ACHN (cell line): ENCODE data around the gene SLC30A9.
A peak's percentile ranks its signal among the peaks of the same experiment; 100 is the strongest.

Experiments
- DNase-seq: peaks from one replicate; pipeline ENCODE4 v3.0.0-alpha.2; 2015
- in situ Hi-C: cut with HindIII; loops from 2 replicates; pipeline ENCODE4 v1.10.0; 2017; ENCODE audit warnings: low sequenced_read_pairs, low pct_ligation_motif_present, low pct_unique_long_range_greater_than_20kb

Gene SLC30A9

DNA sequence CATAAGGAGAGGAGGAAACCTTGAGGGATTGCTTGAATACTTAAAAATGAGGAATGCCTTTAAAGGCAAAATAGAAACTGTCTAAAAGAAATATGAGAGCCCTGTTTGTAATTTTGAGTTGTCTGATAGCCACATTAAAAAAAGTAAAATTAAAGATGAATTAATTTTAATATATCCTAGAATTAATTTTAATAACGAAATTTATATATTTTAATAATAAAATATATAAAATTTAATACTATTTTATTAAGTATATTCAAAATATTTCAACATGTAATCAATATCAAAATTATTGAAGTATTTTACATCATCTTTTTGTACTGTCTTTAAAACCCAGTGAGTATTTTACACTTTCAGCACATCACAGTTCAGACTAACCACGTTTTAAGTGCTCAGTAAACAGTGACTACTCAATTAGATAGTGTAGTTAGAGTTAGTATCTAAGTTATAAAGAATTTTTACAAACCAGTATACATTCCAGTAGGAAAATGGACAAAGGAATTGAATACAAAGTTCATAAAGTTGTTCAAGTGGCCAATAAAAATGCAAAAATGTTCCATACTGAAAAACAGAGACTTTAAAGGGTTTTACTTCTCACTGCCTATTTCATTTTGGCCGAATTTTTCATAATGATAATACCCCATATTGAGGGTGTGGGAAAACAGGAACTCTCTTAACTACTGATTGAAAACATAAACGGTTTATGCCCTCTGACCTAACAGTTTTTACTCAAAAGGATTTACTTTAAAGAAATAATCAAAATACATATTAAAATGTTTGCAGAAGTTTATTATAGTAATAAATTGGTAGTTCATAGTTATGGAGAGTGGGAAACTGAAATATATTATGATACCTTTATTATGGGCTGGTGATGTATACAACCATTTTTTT lies 2.9 kb downstream of the SLC30A9 start:
- in situ Hi-C loops = no loop called here
- no peak for DNase-seq

- no peak for DNase-seq
- in situ Hi-C loops = no loop called here
Measured at GRCh38 chr4:41994461-41994985, 4.2 kb downstream of the SLC30A9 start.

- DNase-seq = no peak
- in situ Hi-C loops = no loop called here
Measured at GRCh38 chr4:41998019-41998418, 7.7 kb downstream of the SLC30A9 start.

DNA sequence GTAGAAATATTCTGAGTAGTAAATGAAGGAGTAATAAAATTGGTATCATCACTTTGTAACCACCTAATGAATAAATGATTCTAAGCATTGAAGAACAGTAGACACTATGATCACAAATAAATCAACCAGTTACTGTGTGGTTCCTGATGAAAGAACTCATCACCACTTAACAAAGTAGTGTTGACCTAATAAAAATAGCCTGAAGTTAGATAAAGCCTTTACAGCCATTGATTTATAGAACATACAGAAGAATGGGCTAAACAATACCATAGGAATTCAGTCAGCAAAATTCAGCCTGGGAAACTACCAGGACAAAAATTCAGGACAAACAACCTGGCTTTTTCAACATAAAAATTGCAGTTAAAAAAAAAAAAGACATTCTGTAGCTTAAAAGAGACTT lies 9.0 kb downstream of the SLC30A9 start:
- in situ Hi-C loops = no loop called here
- DNase-seq = no peak

GRCh38 chr4:42008011-42008786 lies 17.9 kb downstream of the SLC30A9 start:
- in situ Hi-C loops = no loop called here
- no peak for DNase-seq

- no peak for DNase-seq
- in situ Hi-C loops = no loop called here
Measured at GRCh38 chr4:42015438-42015837, 25.1 kb downstream of the SLC30A9 start.

DNA sequence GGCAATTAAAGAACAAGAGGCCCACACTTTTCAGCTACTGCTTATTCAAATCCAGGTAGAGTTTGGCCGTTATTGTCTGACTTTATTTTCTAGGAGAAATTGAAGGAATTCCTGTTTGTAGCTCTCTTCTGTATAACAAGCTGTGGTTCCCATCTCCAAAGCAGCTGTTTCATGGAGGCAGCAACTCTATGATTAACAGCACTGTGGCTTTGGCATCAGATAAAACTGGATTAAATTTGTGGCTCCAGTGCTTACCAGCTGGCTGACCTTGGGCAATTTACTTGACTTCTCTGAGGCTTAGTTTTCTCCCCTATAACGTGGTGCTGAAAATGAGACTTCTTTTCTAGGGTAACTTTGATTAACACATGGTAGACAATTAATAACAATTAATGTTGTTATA lies 28.1 kb downstream of the SLC30A9 start:
- DNase-seq = no peak
- in situ Hi-C loops = no loop called here

GRCh38 chr4:42048394-42048793 lies 58.1 kb downstream of the SLC30A9 start:
- DNase-seq = no peak
- in situ Hi-C loops = no loop called here

DNA sequence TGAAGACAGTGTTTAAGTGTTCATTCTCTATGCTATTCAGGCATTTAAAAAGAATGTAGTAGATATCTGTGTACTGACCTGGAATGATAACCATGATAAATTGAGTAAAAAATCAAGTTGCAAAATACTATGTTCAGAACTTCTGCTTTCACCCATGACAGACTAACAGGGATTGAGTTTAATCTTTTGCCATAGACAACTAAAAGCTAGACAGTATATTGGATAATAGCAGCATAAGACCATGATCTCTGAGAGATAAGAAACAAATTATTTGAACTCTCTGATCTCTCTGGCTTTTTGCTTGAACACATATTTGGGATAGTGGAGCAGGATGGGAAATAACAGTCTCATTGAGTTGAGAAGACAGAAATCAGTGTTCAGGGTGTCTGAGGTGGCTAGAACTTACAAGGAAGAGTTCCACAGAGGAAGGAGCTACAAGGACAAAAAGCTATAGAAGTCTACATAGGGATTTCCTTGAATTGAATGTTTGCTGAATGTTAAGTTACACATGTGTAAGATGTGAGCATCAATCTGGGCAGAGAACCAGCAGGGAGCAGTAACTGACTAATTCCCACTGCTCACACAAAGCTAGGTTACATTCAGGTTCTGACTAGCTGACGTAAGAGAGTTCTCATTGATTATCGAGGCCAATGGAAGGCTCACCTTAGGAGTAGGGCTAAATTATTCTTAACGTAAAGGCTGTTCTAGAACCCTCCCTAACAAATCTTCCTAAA lies 60.4 kb downstream of the SLC30A9 start:
- in situ Hi-C loops = no loop called here

DNA sequence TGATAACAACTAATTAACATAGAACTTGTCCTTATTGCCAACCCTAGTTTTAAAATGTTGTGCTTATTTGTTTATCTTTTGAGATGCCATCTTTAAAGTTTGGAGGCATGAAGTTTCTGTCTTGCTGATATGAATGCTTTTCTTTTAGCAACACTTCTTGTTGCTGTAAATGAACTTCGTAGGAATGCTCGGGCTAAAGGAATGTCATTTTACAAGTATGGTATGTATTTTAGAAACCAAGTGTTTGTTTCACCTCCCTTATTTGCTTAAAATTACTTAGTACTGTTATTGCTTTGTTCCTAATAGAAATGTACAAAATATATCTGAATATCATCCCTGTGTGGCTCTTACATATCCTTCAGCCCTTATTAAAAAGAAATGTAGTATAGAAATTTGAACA lies 76.1 kb downstream of the SLC30A9 start:
- in situ Hi-C loops = no loop called here
- DNase-seq = no peak

More for the DNA sequence above, 60.4 kb downstream of the SLC30A9 start:
- DNase-seq = no peak

DNA sequence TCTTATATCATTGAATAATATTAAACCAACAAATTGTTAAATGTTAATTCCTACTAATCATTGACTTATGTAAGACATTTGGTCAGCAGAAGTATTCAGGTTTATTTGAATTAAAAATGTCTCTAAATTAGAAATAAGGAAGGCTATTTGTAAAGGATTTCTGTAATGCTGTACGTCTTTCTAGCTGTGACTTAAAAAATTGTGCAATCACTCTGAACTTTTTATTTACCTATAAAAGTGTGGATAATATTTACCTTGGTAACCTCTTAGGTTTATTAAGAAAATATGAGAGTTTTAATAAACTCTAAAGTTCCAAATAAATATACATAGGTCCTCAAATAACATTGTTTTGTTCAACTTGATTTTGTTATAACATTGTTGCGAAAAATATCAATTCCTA lies 76.9 kb downstream of the SLC30A9 start:
- no peak for DNase-seq
- in situ Hi-C loops = no loop called here

DNA sequence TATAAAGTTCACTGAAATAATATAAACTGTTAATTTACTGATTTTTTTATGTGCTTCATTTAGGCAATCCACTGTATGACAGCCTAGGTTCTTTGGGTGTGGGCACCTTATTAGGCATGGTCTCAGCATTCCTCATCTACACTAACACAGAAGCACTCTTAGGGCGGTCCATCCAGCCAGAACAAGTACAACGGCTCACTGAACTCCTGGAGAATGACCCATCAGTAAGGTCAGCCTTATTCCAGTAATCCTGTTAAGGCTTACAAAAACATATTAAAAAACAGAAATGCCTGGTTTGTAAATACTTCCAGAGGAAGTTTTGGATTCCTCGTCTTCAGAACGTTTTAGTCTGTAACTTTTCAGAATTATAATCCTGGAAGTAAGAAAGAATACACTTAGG lies 80.1 kb downstream of the SLC30A9 start:
- in situ Hi-C loops = no loop called here
- DNase-seq = no peak

DNA sequence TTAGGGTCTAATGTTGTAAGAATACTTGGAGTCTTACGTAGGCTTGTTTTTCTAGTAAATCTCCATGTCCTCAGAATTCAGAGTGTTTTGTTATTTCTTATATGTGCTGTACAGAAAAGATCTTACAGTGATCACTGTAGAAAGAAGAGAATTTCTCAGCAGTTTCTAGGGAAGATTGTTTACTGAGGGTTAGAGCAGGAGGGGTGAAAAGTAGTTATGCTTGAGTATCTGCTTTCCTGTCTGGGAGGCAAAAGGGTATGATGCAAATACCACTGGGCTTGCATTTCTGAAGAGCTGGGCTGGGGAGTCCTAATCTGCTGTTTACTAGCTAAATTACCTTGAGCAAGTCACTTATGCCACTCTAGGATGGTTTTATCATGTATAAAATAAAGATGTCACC lies 84.0 kb downstream of the SLC30A9 start:
- no peak for DNase-seq
- in situ Hi-C loops = no loop called here

GRCh38 chr4:42078184-42078801 lies 88.0 kb downstream of the SLC30A9 start:
- DNase-seq = no peak
- in situ Hi-C loops = no loop called here

- DNase-seq = no peak
- in situ Hi-C loops = no loop called here
Measured at GRCh38 chr4:42080306-42080705, 90.0 kb downstream of the SLC30A9 start.

DNA sequence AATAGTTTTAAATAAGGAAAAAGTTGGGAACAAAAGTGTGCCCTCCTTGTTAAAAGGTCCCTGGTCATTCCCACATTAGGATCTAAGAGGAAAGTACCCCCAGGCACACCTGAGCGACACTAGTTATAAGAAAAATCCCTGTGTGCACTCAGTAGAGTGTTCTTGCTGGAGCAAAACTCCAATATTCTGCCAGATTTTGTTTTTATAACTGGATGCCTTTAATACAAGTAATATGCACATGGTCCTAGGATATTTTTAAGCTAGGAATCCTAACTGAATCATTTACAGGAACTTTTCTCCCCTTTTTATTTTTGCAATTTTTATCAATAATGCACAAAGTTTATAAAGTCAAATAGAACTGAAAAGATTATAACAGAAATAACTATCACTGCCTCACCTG lies 93.5 kb downstream of the SLC30A9 start:
- DNase-seq = peak; percentile 56
- in situ Hi-C loops = no loop called here

DNA sequence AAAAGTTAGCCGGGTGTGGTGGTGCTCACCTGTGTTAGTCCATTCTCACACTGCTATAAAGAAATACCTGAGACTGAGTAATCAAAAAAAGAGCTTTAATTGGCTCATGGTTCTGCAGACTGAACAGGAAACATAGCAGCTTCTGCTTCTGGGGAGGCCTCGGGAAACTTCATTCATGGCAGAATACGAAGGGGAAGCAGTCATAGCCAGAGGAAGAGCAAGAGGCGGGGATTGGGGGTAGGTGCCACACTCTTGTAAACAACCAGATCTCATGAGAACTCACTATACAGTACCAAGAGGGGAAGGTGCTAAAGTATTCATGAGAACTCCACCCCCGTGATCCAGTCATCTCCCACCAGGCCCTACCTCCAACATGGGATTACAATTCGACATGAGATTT lies 98.1 kb downstream of the SLC30A9 start:
- in situ Hi-C loops = no loop called here

DNA sequence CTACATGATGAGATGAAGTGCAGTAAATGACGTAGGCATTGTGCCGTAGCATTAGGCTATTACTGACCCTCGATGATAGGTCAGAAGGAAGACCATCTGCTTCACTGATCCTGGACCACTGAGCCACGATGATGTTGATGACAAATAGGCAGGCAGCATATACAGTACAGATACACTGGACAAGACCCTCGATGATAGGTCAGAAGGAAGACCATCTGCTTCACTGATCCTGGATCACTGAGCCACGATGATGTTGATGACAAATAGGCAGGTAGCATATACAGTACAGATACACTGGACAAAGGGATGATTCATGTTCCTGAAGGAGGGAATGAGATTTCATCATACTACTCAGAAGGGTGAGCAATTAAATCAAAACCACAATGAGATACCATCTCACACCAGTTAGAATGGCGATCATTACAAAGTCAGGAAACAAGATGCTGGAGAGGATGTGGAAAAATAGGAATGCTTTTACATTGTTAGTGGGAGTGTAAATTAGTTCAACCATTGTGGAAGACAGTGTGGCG lies 111.2 kb downstream of the SLC30A9 start:
- in situ Hi-C loops = no loop called here
- no peak for DNase-seq

More for the DNA sequence above, 98.1 kb downstream of the SLC30A9 start:
- DNase-seq = no peak
